Cardiac muscle cell (in vitro differentiated cells and primary cell): ENCODE data around the gene MRPS14. TPM values are rescaled to one million over a fixed set of nuclear protein-coding genes. Genes with fewer than 3 reads are reported as not detected.
"Not testable (repeated sequence)": the region's sequence is repeated elsewhere in the genome, so short reads cannot be mapped to it uniquely, and the experiment has no call there.

ENCODE experiments used
- DNase-seq, 2 donors: peaks; one replicate each; pipeline versions ENCODE4 v3.0.0 to v3.0.0-alpha.2; 2010 to 2017; ENCODE audit warnings: low read depth in 1 of 2, low spot score in 1 of 2
- H3K27ac ChIP-seq: fragments of 200-600 bp; sonication (generic); 2 replicates; pipeline ENCODE4 v1.5.1; 2016
- H3K27me3 ChIP-seq: fragments of 200-600 bp; sonication (generic); 2 replicates; pipeline ENCODE4 v1.6.0; 2016; ENCODE audit warnings: control low read depth
- H3K36me3 ChIP-seq: fragments of 200-600 bp; sonication (generic); 2 replicates; pipeline ENCODE4 v1.5.1; 2016; ENCODE audit warnings: control low read depth
- H3K4me1 ChIP-seq: fragments of 200-600 bp; sonication (generic); 2 replicates; pipeline ENCODE4 v1.8.1; 2017; ENCODE audit warnings: low read depth, mild to moderate bottlenecking, mixed run types
- H3K4me3 ChIP-seq: fragments of 200-600 bp; sonication (generic); 2 replicates; pipeline ENCODE4 v1.5.1; 2016; ENCODE audit warnings: mild to moderate bottlenecking
- H3K9me3 ChIP-seq: fragments of 200-600 bp; sonication (generic); 2 replicates; pipeline ENCODE4 v1.5.1; 2017; ENCODE audit warnings: low read depth, mild to moderate bottlenecking, control low read depth
- CTCF ChIP-seq: IDR thresholded peaks from 2 replicates; pipeline ENCODE4 v1.5.1; 2012; ENCODE audit warnings: low read depth, mild to moderate bottlenecking, low read length
- polyA plus RNA-seq: library from polyadenylated mRNA; unstranded; fragments of >200 nt; fragmentation: Nextera tagmentation; extraction: Ambion mirVana; gene quantifications from 2 replicates; pipeline ENCODE4 v1.2.1, GENCODE V29; 2016
- total RNA-seq: library from RNA; depleted of rRNA; stranded (reverse); fragments of >200 nt; gene quantifications from 2 replicates; pipeline ENCODE4 v1.2.3, GENCODE V29; 2016

The MRPS14 gene
- total and polyA plus RNA-seq, 2 experiments from 2014 or later: 27.5 to 73.8 TPM

GRCh38 chr1:175037416-175037815, 14.2 kb upstream of the MRPS14 start:
- DNase-seq: no peak
- Histone ChIP-seq H3K27me3 (no peaks in the 10 kb centered on the region), H3K9me3 (no peaks in the 10 kb centered on the region), H3K4me3 (no peak overlapping the region), H3K4me1 (no peaks in the 10 kb centered on the region), H3K27ac (no peak overlapping the region), H3K36me3 (no peaks in the 10 kb centered on the region)
- TF ChIP-seq CTCF: no peak

- no peaks in the 10 kb centered on the region for H3K36me3 ChIP-seq
- no peaks in the 10 kb centered on the region for H3K27me3 ChIP-seq
- H3K4me1 ChIP-seq: no peaks in the 10 kb centered on the region
- no peaks in the 10 kb centered on the region for H3K9me3 ChIP-seq
- no peak overlapping the region for H3K4me3 ChIP-seq
- H3K27ac ChIP-seq: no peak overlapping the region
- no peak for TF ChIP-seq CTCF
- no peak for DNase-seq
Observed at GRCh38 chr1:175036476-175036875, 13.3 kb upstream of the MRPS14 start.

- no peaks in the 10 kb centered on the region for H3K4me1 ChIP-seq
- H3K36me3 ChIP-seq: no peaks in the 10 kb centered on the region
- no peak overlapping the region for H3K4me3 ChIP-seq
- no peak for TF ChIP-seq CTCF
- no peaks in the 10 kb centered on the region for H3K27me3 ChIP-seq
- no peak for DNase-seq
- no peaks in the 10 kb centered on the region for H3K9me3 ChIP-seq
- no peak overlapping the region for H3K27ac ChIP-seq
Observed at GRCh38 chr1:175035865-175036264, 12.6 kb upstream of the MRPS14 start.

- Histone ChIP-seq H3K4me3 (no peak overlapping the region), H3K4me1 (no peaks in the 10 kb centered on the region), H3K27me3 (no peaks in the 10 kb centered on the region), H3K36me3 (no peaks in the 10 kb centered on the region), H3K9me3 (no peaks in the 10 kb centered on the region), H3K27ac (no peak overlapping the region)
- DNase-seq: no peak
- no peak for TF ChIP-seq CTCF
Observed at GRCh38 chr1:175034775-175035174, 11.6 kb upstream of the MRPS14 start.

GRCh38 chr1:175033953-175034352, 10.7 kb upstream of the MRPS14 start:
- Histone ChIP-seq H3K4me3 (no peak overlapping the region), H3K27ac (no peak overlapping the region), H3K27me3 (no peaks in the 10 kb centered on the region), H3K4me1 (no peaks in the 10 kb centered on the region), H3K36me3 (no peaks in the 10 kb centered on the region), H3K9me3 (no peaks in the 10 kb centered on the region)
- DNase-seq: no peak
- no peak for TF ChIP-seq CTCF

GRCh38 chr1:175024773-175025172, 1.5 kb upstream of the MRPS14 start:
- H3K27me3 ChIP-seq: no peaks in the 10 kb centered on the region
- no peak for DNase-seq
- no peaks in the 10 kb centered on the region for H3K36me3 ChIP-seq
- H3K27ac ChIP-seq: no peak overlapping the region
- H3K4me1 ChIP-seq: peaks cover 6% of the 10 kb centered on the region
- no peaks in the 10 kb centered on the region for H3K9me3 ChIP-seq
- TF ChIP-seq CTCF: no peak
- H3K4me3 ChIP-seq: no peak overlapping the region

GRCh38 chr1:175023922-175024242, 657 bp upstream of the MRPS14 start:
- not testable (repeated sequence) for H3K36me3 ChIP-seq, DNase-seq, H3K9me3 ChIP-seq, H3K27me3 ChIP-seq, H3K4me1 ChIP-seq
- H3K27ac ChIP-seq: peak overlapping the region; percentile 46
- peak overlapping the region; percentile 76 for H3K4me3 ChIP-seq
